Kidney epithelial cell (primary cell): ENCODE data around the gene DLL1. TPM values are rescaled to one million over a fixed set of nuclear protein-coding genes. Genes with fewer than 3 reads are reported as not detected.

ENCODE experiments used
- DNase-seq: peaks from one replicate; pipeline ENCODE4 v3.0.0-alpha.2; 2010; ENCODE audit warnings: low read depth
- H3K27me3 ChIP-seq: 2 replicates; pipeline ENCODE4 v1.6.0; 2011; ENCODE audit warnings: low read length; ENCODE audit not compliant: control insufficient read depth, insufficient read depth
- H3K36me3 ChIP-seq: 2 replicates; pipeline ENCODE4 v1.5.1; 2011; ENCODE audit warnings: low read length; ENCODE audit not compliant: control insufficient read depth, insufficient read depth
- H3K4me3 ChIP-seq: 2 replicates; pipeline ENCODE4 v1.5.1; 2011; ENCODE audit warnings: low read depth, mild to moderate bottlenecking, control low read depth, low read length
- total RNA-seq: library from RNA; depleted of rRNA; stranded (reverse); fragments of >200 nt; gene quantifications from 2 replicates; pipeline ENCODE4 v1.2.3, GENCODE V29; 2015
- TF ChIP-seq, protein P1 (sequence below): IDR thresholded peaks from 2 replicates; pipeline ENCODE4 v1.5.1; 2011; ENCODE audit warnings: mild to moderate bottlenecking, moderate library complexity, low read length, control low read depth, inconsistent platforms; ENCODE audit not compliant: insufficient read depth, poor library complexity, severe bottlenecking

Gene DLL1
- total RNA-seq, 1 donor from 2014 or later, result 3.8 TPM

DNA sequence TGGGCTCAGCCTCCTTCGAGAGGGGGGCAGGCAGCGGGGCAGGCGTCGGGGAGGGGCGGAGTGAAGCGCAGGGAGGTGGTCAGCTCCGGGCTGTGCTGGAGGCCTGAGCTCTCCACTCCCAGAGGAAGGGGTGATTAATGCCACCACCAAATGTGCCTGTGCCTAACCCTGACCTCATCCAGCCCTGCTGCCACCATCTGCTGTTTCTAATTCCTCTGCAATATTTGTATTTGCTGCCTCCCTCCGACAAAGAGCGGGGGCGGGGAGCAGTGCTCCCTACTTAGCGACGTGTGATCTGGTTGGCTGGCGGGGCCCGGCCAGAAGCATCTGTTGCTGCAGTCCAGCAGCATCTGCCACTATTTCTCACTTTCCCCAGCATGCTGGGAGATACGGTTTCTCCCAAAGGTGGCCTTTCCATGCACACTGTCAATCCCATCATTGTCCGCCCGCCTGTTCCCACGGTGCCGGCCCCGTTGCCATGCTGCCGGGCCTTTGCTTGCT lies 47.0 kb downstream of the DLL1 start:
- no peak for DNase-seq

DNA sequence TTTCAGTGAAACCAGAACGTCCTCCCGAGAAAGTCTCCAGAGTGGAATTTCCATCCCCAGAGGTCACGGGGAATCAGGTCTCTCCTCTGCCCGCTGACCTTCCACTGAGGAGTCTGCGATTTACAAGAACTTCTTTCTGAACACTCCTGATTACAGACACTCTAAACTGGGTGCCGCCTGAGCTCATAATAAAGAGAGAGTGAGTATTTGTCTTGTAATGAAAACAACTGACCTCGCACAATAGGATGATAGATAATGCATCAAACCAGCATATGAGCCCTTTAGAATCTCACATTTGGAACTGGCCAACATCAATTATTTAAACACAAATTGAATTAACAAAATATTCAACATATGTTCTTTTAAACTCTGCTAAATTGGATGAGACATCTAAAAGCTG lies 47.5 kb downstream of the DLL1 start:
- Histone ChIP-seq H3K4me3 (no peak overlapping the region), H3K27me3 (peaks cover 53% of the 10 kb centered on the region)
- TF ChIP-seq, protein P1, sequence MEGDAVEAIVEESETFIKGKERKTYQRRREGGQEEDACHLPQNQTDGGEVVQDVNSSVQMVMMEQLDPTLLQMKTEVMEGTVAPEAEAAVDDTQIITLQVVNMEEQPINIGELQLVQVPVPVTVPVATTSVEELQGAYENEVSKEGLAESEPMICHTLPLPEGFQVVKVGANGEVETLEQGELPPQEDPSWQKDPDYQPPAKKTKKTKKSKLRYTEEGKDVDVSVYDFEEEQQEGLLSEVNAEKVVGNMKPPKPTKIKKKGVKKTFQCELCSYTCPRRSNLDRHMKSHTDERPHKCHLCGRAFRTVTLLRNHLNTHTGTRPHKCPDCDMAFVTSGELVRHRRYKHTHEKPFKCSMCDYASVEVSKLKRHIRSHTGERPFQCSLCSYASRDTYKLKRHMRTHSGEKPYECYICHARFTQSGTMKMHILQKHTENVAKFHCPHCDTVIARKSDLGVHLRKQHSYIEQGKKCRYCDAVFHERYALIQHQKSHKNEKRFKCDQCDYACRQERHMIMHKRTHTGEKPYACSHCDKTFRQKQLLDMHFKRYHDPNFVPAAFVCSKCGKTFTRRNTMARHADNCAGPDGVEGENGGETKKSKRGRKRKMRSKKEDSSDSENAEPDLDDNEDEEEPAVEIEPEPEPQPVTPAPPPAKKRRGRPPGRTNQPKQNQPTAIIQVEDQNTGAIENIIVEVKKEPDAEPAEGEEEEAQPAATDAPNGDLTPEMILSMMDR, result no peak

More for the DNA sequence above, 47.0 kb downstream of the DLL1 start:
- no peak overlapping the region for H3K4me3 ChIP-seq
- H3K36me3 ChIP-seq, result no peaks in the 10 kb centered on the region
- TF ChIP-seq, protein P1, result no peak
- peaks cover 53% of the 10 kb centered on the region for H3K27me3 ChIP-seq

DNA sequence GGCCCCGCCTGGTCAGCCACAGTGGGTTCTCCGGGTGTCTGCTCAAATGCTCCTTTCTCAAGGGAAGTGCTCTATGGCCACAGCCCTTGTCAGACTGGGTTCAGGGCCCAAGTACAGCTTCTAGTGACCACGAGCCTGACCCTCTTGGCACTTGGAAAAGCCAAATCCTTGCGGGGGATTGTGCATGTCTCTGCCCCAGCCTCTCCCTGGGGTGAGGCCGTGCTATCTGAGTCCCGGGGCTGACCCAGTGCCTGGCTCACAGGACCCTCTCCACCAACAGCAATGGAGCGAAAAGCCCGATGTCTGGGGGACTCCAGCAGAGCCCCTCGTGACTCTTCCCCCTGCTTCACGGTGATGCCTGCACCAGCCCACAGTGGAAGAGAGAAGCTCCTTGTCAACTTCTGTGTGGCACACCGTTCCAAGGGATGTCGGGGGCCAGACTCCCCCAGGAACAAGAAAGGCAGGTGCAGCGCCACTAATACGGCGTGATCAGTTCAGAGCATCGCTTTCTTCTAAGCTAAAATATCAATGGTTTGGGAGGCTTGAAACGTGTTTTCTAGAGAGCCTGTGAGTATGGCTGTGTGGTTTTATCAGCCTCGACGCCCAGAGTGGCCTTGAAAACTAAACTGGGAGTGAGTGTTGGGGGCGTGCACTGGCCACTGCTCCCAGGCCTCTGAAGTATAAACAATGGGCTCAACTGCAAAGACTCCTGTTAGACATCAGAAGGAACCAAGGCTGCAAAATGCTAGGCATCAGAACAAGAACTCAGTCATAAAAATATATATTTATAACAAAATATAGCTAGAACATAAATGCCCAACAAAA lies 51.9 kb downstream of the DLL1 start:
- H3K27me3 ChIP-seq, result peaks cover 30% of the 10 kb centered on the region
- TF ChIP-seq, protein P1, result no peak
- no peak for DNase-seq
- H3K36me3 ChIP-seq, result no peaks in the 10 kb centered on the region
- no peak overlapping the region for H3K4me3 ChIP-seq

More for the DNA sequence above, 47.5 kb downstream of the DLL1 start:
- no peak for DNase-seq
- no peaks in the 10 kb centered on the region for H3K36me3 ChIP-seq

DNA sequence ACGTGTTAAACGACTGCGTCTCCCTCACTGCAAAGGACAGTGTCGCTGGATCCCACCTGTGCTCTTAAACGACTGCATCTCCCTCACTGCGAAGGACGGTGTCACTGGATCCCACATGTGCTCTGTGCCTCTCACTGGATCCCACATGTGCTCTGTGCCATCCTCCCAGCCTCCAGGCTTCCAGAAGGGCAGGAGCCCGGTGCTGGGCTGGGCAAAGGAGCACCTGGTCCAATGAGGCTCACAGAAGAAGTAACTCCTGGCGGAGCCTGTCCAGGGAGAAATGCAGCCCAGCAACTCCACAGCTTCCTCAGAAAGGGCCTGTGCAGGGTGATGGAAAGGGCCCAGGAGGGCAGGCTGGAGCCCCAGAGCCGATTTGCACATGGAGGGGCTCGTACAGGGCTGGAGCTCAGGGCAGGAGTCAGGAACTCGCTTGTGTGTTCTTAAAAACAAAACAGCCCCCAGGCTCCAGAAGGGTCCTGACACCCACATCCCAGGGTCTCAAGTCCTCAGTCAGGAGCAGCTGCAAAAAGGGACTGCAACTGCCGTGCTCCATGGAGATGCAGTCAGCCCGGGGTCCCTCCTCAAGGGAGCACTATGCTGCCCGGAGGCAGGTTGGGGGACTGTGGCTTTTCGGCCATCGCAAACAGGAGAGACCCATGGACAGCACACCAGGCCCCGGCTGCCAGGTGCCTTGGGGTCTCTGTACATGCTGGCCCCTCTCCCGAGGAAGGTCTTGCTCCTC lies 52.7 kb downstream of the DLL1 start:
- no peaks in the 10 kb centered on the region for H3K36me3 ChIP-seq
- TF ChIP-seq, protein P1, result no peak
- no peak for DNase-seq
- no peak overlapping the region for H3K4me3 ChIP-seq
- H3K27me3 ChIP-seq, result peaks cover 24% of the 10 kb centered on the region

DNA sequence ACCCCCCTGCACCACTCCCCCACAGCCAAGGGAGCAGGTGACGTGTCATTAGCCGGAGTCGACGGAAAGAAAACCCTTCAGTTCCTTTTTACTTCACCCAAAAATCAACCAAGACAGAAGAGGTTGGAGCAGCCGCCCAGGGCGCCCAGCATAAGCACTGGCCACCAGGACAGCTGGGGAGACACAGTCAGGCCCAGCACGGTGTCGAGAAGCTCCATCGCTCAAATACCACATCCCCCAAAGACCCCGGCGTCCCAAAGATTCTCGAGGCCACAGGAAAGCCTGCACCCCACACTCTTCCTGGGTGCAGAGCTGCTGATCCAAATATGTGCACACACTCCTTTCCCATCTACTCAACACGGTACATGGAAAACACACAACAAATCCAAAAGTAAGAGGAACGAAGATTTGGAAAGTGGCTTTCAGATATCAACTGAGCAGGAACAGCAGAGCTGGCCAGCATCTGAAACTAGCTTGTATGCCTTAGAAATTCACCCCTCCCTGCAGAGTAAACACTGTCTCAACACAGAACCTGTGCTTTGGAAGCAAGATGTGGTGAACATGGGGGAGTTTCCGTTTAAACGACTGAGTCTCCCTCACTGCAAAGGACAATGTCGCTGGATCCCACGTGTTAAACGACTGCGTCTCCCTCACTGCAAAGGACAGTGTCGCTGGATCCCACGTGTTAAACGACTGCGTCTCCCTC lies 54.6 kb downstream of the DLL1 start:
- H3K36me3 ChIP-seq, result no peaks in the 10 kb centered on the region
- TF ChIP-seq, protein P1, result no peak
- DNase-seq, result no peak
- H3K27me3 ChIP-seq, result peaks cover 24% of the 10 kb centered on the region
- no peak overlapping the region for H3K4me3 ChIP-seq
